HCT116 (cell line): ENCODE results near the gene SULT1C3. TPM values are rescaled to one million over a fixed set of nuclear protein-coding genes. Genes with fewer than 3 reads are reported as not detected.

ENCODE experiments used
- ATAC-seq: fragments of 200-7000 bp; cut with Tn5 transposase; 2 replicates; pipeline ENCODE4 v1.9.1; 2020; ENCODE audit warnings: mild to moderate bottlenecking, moderate library complexity
- BruUV-seq: library from RNA; stranded (reverse); fragments of 400-500 nt; replicated peaks from 2 replicates; lab custom pipeline; 2021; lab: Mats Ljungman, UMichigan
- CTCF ChIA-PET: fragments of 300-600 bp; sonication (Branson Sonifier 250); formaldehyde crosslinking; loops from one replicate; lab custom pipeline; 2021; ENCODE audit warnings: antibody characterized with exemption; lab: Charles Lee
- POLR2A ChIA-PET: fragments of 300-600, 350-600 bp; sonication (Branson Sonifier 250); formaldehyde crosslinking; loops from one replicate; lab custom pipeline; 2021; ENCODE audit warnings: antibody characterized with exemption; lab: Charles Lee
- RAD21 ChIA-PET, 2 experiments: fragments of 300-600 bp; sonication (Branson Sonifier 250); formaldehyde crosslinking; loops; one replicate each; lab custom pipeline; 2023; ENCODE audit warnings: low total read pairs in 2 of 2; ENCODE audit not compliant: uncharacterized antibody in 2 of 2, unreplicated experiment in 2 of 2, low non-redundant PET in 1 of 2; lab: Charles Lee
- DNase-seq: peaks from one replicate; pipeline ENCODE4 v3.0.0-alpha.2; 2010; ENCODE audit warnings: low read depth, low spot score
- H2AFZ ChIP-seq: fragments of 200-600 bp; shearing (Covaris generic), sonication (generic); 2 replicates; pipeline ENCODE4 v1.6.1; 2017; ENCODE audit warnings: low read depth, mixed run types, mixed read lengths, antibody characterized with exemption, low read length; ENCODE audit not compliant: poor library complexity, severe bottlenecking
- H3K27ac ChIP-seq: 2 replicates; pipeline ENCODE4 v1.5.1; 2012; ENCODE audit warnings: low read depth, low read length
- H3K27me3 ChIP-seq: fragments of 200-600 bp; sonication (generic); 2 replicates; pipeline ENCODE4 v1.6.1; 2016; ENCODE audit warnings: mixed run types, low read length, mixed read lengths; ENCODE audit not compliant: insufficient read depth
- H3K36me3 ChIP-seq, 2 experiments: fragments of 200-500 bp in 1 of 2; fragments of 200-600 bp in 1 of 2; sonication (Bioruptor generic) in 1 of 2; sonication (generic) in 1 of 2; 2 replicates each; pipeline versions ENCODE4 v1.5.1 to v1.6.1; 2014 to 2016; ENCODE audit warnings: low read length in 2 of 2, inconsistent platforms in 1 of 2, mixed read lengths in 1 of 2, mixed run types in 1 of 2; ENCODE audit not compliant: insufficient read depth in 2 of 2, control insufficient read depth in 1 of 2
- H3K4me1 ChIP-seq, 2 experiments: fragments of 200-600 bp in 1 of 2; sonication (generic) in 1 of 2; 2 replicates each; pipeline versions ENCODE4 v1.5.1 to v1.6.1; 2012 to 2017; ENCODE audit warnings: low read length in 2 of 2, inconsistent platforms in 1 of 2, mild to moderate bottlenecking in 1 of 2, mixed read lengths in 1 of 2, mixed run types in 1 of 2, moderate library complexity in 1 of 2; ENCODE audit not compliant: insufficient read depth in 2 of 2, control insufficient read depth in 1 of 2
- H3K4me2 ChIP-seq: fragments of 200-600 bp; sonication (generic); 2 replicates; pipeline ENCODE4 v1.6.1; 2017; ENCODE audit warnings: mixed run types, low read length, mixed read lengths
- H3K4me3 ChIP-seq, 2 experiments: fragments of 200-600 bp in 1 of 2; sonication (generic) in 1 of 2; replicated peaks in 1 of 2; 2 replicates each; pipeline ENCODE4 v1.5.1; 2011 to 2016; ENCODE audit warnings: low read length in 2 of 2, control low read depth in 1 of 2, low read depth in 1 of 2, mild to moderate bottlenecking in 1 of 2, mixed read lengths in 1 of 2, mixed run types in 1 of 2
- H3K79me2 ChIP-seq: fragments of 200-600 bp; sonication (generic); 2 replicates; pipeline ENCODE4 v1.6.1; 2017; ENCODE audit warnings: mild to moderate bottlenecking, mixed run types, low read length, moderate library complexity, mixed read lengths; ENCODE audit not compliant: insufficient read depth
- H3K9ac ChIP-seq: fragments of 200-600 bp; sonication (generic); 2 replicates; pipeline ENCODE4 v1.6.1; 2016; ENCODE audit warnings: low read length, mixed read lengths
- H3K9me2 ChIP-seq: fragments of 200-600 bp; sonication (generic), shearing (Covaris generic); 2 replicates; pipeline ENCODE4 v1.6.1; 2017; ENCODE audit warnings: mixed run types, mild to moderate bottlenecking, moderate library complexity; ENCODE audit not compliant: insufficient read depth
- H3K9me3 ChIP-seq, 2 experiments: fragments of 200-500 bp in 1 of 2; fragments of 200-600 bp in 1 of 2; sonication (Bioruptor generic) in 1 of 2; sonication (generic) in 1 of 2; 2 replicates each; pipeline ENCODE4 v1.6.1; 2014 to 2017; ENCODE audit warnings: low read length in 2 of 2, mixed read lengths in 2 of 2, inconsistent platforms in 1 of 2, low read depth in 1 of 2, mild to moderate bottlenecking in 1 of 2, mixed run types in 1 of 2, moderate library complexity in 1 of 2; ENCODE audit not compliant: control insufficient read depth in 1 of 2, insufficient read depth in 1 of 2
- H4K20me1 ChIP-seq: fragments of 200-600 bp; sonication (generic), shearing (Covaris generic); 2 replicates; pipeline ENCODE4 v1.6.1; 2017; ENCODE audit warnings: mixed run types, mild to moderate bottlenecking, moderate library complexity; ENCODE audit not compliant: insufficient read depth
- EGR1 ChIP-seq: IDR thresholded peaks from 2 replicates; pipeline ENCODE4 v1.6.1; 2012; ENCODE audit warnings: low read depth
- ELF1 ChIP-seq: IDR thresholded peaks from 2 replicates; pipeline ENCODE4 v1.6.1; 2012; ENCODE audit warnings: low read depth, borderline replicate concordance
- EZH2 ChIP-seq: fragments of 200-600 bp; sonication (generic); IDR thresholded peaks from 2 replicates; pipeline ENCODE4 v1.6.1; 2017; ENCODE audit warnings: antibody characterized with exemption, mixed run types
- EZH2phosphoT487 ChIP-seq: fragments of 200-600 bp; IDR thresholded peaks from 2 replicates; pipeline ENCODE4 v1.6.1; 2018; ENCODE audit warnings: antibody characterized with exemption, borderline replicate concordance
- POLR2A ChIP-seq: IDR thresholded peaks from 2 replicates; pipeline ENCODE4 v1.7.0; 2011; ENCODE audit warnings: borderline replicate concordance; ENCODE audit not compliant: insufficient read depth, insufficient read length; ENCODE audit errors: extremely low read depth
- RAD21 ChIP-seq: IDR thresholded peaks from 2 replicates; pipeline ENCODE4 v1.6.1; 2012; ENCODE audit warnings: low read depth, mild to moderate bottlenecking
- REST ChIP-seq: IDR thresholded peaks from 2 replicates; pipeline ENCODE4 v1.6.1; 2012; ENCODE audit warnings: low read depth
- SP1 ChIP-seq: IDR thresholded peaks from 2 replicates; pipeline ENCODE4 v1.6.1; 2012; ENCODE audit warnings: low read depth
- SRF ChIP-seq: IDR thresholded peaks from 2 replicates; pipeline ENCODE4 v1.6.1; 2012; ENCODE audit warnings: low read depth
- TCF7L2 ChIP-seq: IDR thresholded peaks from 2 replicates; pipeline ENCODE4 v1.7.0; 2011; ENCODE audit warnings: borderline replicate concordance, inconsistent platforms; ENCODE audit not compliant: insufficient read depth, insufficient read length; ENCODE audit errors: extremely low read depth
- YY1 ChIP-seq: IDR thresholded peaks from 2 replicates; pipeline ENCODE4 v1.6.1; 2011; ENCODE audit warnings: low read length, low read depth, moderate library complexity, mild to moderate bottlenecking; ENCODE audit not compliant: insufficient replicate concordance; ENCODE audit errors: extremely low read depth
- ZFX ChIP-seq: fragments of 450-650 bp; IDR thresholded peaks from 2 replicates; pipeline ENCODE4 v1.6.1; 2017
- intact Hi-C: fragments of 100-400 bp; cut with micrococcal nuclease; formaldehyde crosslinking; loops from 2 replicates; pipeline ENCODE4 v1.10.0; 2022
- total RNA-seq: library from RNA; stranded (reverse); gene quantifications from one replicate; pipeline ENCODE4 v1.2.1, GENCODE V29; 2021; ENCODE audit not compliant: unreplicated experiment
- TF ChIP-seq, protein P1 (sequence below), 3 experiments: fragments of 200-600 bp in 1 of 3; sonication (generic) in 1 of 3; IDR thresholded peaks in 2 of 3; conservative IDR thresholded peaks in 1 of 3; 2 replicates each; pipeline ENCODE4 v1.5.1; 2012 to 2017; ENCODE audit warnings: low read depth in 2 of 3, low read length in 2 of 3, antibody characterized with exemption in 1 of 3, borderline replicate concordance in 1 of 3, control low read depth in 1 of 3, mild to moderate bottlenecking in 1 of 3, mixed read lengths in 1 of 3, mixed run types in 1 of 3, moderate library complexity in 1 of 3; ENCODE audit not compliant: insufficient read depth in 1 of 3
- TF ChIP-seq, protein P2 (sequence below): IDR thresholded peaks from 2 replicates; pipeline ENCODE4 v1.6.1; 2012
- TF ChIP-seq, protein P3 (sequence below): IDR thresholded peaks from 2 replicates; pipeline ENCODE4 v1.6.1; 2011; ENCODE audit warnings: mild to moderate bottlenecking, low read length, moderate library complexity; ENCODE audit not compliant: insufficient replicate concordance; ENCODE audit errors: extremely low read depth

The SULT1C3 gene
- total RNA-seq, 1 experiment from 2014 or later: not detected

GRCh38 chr2:108263401-108263800 is 23.6 kb downstream of the SULT1C3 start:
- no peaks in the 10 kb centered on the region for H3K79me2 ChIP-seq
- no peak overlapping the region for H3K27ac ChIP-seq
- no peak for ATAC-seq
- CTCF ChIA-PET: no interaction called here
- BruUV-seq: no TSS peak
- no peaks in the 10 kb centered on the region for H3K9me2 ChIP-seq
- intact Hi-C loops: no loop called here
- DNase-seq: no peak
- H2AFZ ChIP-seq: no peak overlapping the region
- H3K27me3 ChIP-seq: peaks cover 5% of the 10 kb centered on the region; the same call in 1 of the 2 replicates
- RAD21 ChIA-PET: no interaction called here
- POLR2A ChIA-PET: no interaction called here
- no peaks in the 10 kb centered on the region for H3K4me1 ChIP-seq
- H3K36me3 ChIP-seq: no peaks in the 10 kb centered on the region
- H4K20me1 ChIP-seq: no peaks in the 10 kb centered on the region
- H3K4me2 ChIP-seq: no peak overlapping the region
- no peak overlapping the region for H3K9ac ChIP-seq
- TF ChIP-seq POLR2A (no peak), ZFX (no peak), EZH2 (no peak), REST (no peak), EGR1 (no peak), TCF7L2 (no peak), SP1 (no peak), SRF (no peak), ELF1 (no peak), YY1 (no peak), RAD21 (no peak), EZH2phosphoT487 (no peak)
- TF ChIP-seq, protein P1, sequence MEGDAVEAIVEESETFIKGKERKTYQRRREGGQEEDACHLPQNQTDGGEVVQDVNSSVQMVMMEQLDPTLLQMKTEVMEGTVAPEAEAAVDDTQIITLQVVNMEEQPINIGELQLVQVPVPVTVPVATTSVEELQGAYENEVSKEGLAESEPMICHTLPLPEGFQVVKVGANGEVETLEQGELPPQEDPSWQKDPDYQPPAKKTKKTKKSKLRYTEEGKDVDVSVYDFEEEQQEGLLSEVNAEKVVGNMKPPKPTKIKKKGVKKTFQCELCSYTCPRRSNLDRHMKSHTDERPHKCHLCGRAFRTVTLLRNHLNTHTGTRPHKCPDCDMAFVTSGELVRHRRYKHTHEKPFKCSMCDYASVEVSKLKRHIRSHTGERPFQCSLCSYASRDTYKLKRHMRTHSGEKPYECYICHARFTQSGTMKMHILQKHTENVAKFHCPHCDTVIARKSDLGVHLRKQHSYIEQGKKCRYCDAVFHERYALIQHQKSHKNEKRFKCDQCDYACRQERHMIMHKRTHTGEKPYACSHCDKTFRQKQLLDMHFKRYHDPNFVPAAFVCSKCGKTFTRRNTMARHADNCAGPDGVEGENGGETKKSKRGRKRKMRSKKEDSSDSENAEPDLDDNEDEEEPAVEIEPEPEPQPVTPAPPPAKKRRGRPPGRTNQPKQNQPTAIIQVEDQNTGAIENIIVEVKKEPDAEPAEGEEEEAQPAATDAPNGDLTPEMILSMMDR (IDR thresholded peaks at IDR 0.05 in 2 of 3, conservative IDR thresholded peaks at IDR 0.05 in 1 of 3; ENCODE audit: borderline replicate concordance in 1 of 3, insufficient read depth in 1 of 3, low read depth in 2 of 3, low read length in 2 of 3): no peak
- TF ChIP-seq, protein P2, sequence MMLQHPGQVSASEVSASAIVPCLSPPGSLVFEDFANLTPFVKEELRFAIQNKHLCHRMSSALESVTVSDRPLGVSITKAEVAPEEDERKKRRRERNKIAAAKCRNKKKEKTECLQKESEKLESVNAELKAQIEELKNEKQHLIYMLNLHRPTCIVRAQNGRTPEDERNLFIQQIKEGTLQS: no peak
- TF ChIP-seq, protein P3, sequence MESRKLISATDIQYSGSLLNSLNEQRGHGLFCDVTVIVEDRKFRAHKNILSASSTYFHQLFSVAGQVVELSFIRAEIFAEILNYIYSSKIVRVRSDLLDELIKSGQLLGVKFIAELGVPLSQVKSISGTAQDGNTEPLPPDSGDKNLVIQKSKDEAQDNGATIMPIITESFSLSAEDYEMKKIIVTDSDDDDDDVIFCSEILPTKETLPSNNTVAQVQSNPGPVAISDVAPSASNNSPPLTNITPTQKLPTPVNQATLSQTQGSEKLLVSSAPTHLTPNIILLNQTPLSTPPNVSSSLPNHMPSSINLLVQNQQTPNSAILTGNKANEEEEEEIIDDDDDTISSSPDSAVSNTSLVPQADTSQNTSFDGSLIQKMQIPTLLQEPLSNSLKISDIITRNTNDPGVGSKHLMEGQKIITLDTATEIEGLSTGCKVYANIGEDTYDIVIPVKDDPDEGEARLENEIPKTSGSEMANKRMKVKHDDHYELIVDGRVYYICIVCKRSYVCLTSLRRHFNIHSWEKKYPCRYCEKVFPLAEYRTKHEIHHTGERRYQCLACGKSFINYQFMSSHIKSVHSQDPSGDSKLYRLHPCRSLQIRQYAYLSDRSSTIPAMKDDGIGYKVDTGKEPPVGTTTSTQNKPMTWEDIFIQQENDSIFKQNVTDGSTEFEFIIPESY: no peak
- no peak overlapping the region for H3K4me3 ChIP-seq
- no peaks in the 10 kb centered on the region for H3K9me3 ChIP-seq
